Stimulated activated CD4-positive, alpha-beta T cell treated with anti-CD3 and anti-CD28 coated beads, Interleukin-1b, Interleukin-23, amount 100 ng/mL, for 1 hour (primary cell): ENCODE measurements around the gene HSD17B13.
"Not testable (repeated sequence)": the region's sequence is repeated elsewhere in the genome, so short reads cannot be mapped to it uniquely, and the experiment has no call there.

ENCODE experiments used
- DNase-seq, 2 donors: peaks; one replicate each; pipeline ENCODE4 v3.0.0-alpha.2; 2020; ENCODE audit warnings: low read depth in 2 of 2

HSD17B13 gene

GRCh38 chr4:87322754-87323153 is at the start of gene HSD17B13:
Gene HSD17B13 (minus strand): TSS chr4:87322882. CDS start chr4:87322841, 41 bp downstream.
- no peak for DNase-seq

- DNase-seq, result no peak
Observed at GRCh38 chr4:87370068-87370467, 47.4 kb upstream of the HSD17B13 start.

GRCh38 chr4:87366521-87367162 is 44.0 kb upstream of the HSD17B13 start:
- DNase-seq, result no peak

- no peak for DNase-seq
Observed at GRCh38 chr4:87365348-87365747, 42.7 kb upstream of the HSD17B13 start.

GRCh38 chr4:87363552-87363951 is 40.9 kb upstream of the HSD17B13 start:
- no peak for DNase-seq

- no peak for DNase-seq
Observed at GRCh38 chr4:87360338-87360935, 37.8 kb upstream of the HSD17B13 start.

- DNase-seq, result no peak
Observed at GRCh38 chr4:87359258-87359657, 36.6 kb upstream of the HSD17B13 start.

GRCh38 chr4:87356832-87357526 is 34.3 kb upstream of the HSD17B13 start:
- no peak for DNase-seq

GRCh38 chr4:87354168-87355102 is 31.8 kb upstream of the HSD17B13 start:
- DNase-seq, result no peak

GRCh38 chr4:87353592-87353991 is 30.9 kb upstream of the HSD17B13 start:
- no peak for DNase-seq

GRCh38 chr4:87345139-87345538 is 22.5 kb upstream of the HSD17B13 start:
- DNase-seq, result no peak

GRCh38 chr4:87342872-87343271 is 20.2 kb upstream of the HSD17B13 start:
- no peak for DNase-seq

GRCh38 chr4:87341954-87342635 is 19.4 kb upstream of the HSD17B13 start:
- not testable (repeated sequence) for DNase-seq

- DNase-seq, result no peak
Observed at GRCh38 chr4:87339440-87339839, 16.8 kb upstream of the HSD17B13 start.

- no peak for DNase-seq
Observed at GRCh38 chr4:87337361-87337760, 14.7 kb upstream of the HSD17B13 start.

- DNase-seq, result no peak
Observed at GRCh38 chr4:87333267-87333666, 10.6 kb upstream of the HSD17B13 start.

- no peak for DNase-seq
Observed at GRCh38 chr4:87330761-87331160, 8.1 kb upstream of the HSD17B13 start.

- DNase-seq, result no peak
Observed at GRCh38 chr4:87327136-87327535, 4.5 kb upstream of the HSD17B13 start.

- no peak for DNase-seq
Observed at GRCh38 chr4:87326460-87326859, 3.8 kb upstream of the HSD17B13 start.

- DNase-seq, result no peak
Observed at GRCh38 chr4:87321888-87322287, 794 bp downstream of the HSD17B13 start.

GRCh38 chr4:87317527-87317926 is 5.2 kb downstream of the HSD17B13 start:
- DNase-seq, result no peak
